ENCODE measurements around the gene UNC5C. TPM values are rescaled to one million over a fixed set of nuclear protein-coding genes. Genes with fewer than 3 reads are reported as not detected.

Gene UNC5C
- total RNA-seq, 2 donors from 2014 or later: 0.52 to 2.0 TPM

- H3K27ac ChIP-seq: no peak overlapping the region
- H3K4me3 ChIP-seq: no peak overlapping the region
- WGBS, 2 donors: 62 to 74% methylated on average over 5 of the region's 5 CpGs
- no peaks in the 10 kb centered on the region for H3K9me3 ChIP-seq
- no peaks in the 10 kb centered on the region for H3K27me3 ChIP-seq
- no peak for TF ChIP-seq POLR2A (IDR thresholded peaks at IDR 0.05)
- TF ChIP-seq, protein P1, sequence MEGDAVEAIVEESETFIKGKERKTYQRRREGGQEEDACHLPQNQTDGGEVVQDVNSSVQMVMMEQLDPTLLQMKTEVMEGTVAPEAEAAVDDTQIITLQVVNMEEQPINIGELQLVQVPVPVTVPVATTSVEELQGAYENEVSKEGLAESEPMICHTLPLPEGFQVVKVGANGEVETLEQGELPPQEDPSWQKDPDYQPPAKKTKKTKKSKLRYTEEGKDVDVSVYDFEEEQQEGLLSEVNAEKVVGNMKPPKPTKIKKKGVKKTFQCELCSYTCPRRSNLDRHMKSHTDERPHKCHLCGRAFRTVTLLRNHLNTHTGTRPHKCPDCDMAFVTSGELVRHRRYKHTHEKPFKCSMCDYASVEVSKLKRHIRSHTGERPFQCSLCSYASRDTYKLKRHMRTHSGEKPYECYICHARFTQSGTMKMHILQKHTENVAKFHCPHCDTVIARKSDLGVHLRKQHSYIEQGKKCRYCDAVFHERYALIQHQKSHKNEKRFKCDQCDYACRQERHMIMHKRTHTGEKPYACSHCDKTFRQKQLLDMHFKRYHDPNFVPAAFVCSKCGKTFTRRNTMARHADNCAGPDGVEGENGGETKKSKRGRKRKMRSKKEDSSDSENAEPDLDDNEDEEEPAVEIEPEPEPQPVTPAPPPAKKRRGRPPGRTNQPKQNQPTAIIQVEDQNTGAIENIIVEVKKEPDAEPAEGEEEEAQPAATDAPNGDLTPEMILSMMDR (IDR thresholded peaks at IDR 0.05): no peak
- no peak for DNase-seq
- H3K36me3 ChIP-seq (replicated peaks in 1 of 2; ENCODE audit: insufficient read depth in 1 of 2, low read depth in 2 of 2): no peaks in the 10 kb centered on the region
- no peak for ATAC-seq
- intact Hi-C loops (cut with DNase I): no loop called here
- H3K4me1 ChIP-seq: no peaks in the 10 kb centered on the region
Observed at GRCh38 chr4:95188701-95189370, 359.9 kb downstream of the UNC5C start.

- DNase-seq (no peak), ATAC-seq (no peak)
- Histone ChIP-seq H3K4me3 (no peak overlapping the region), H3K36me3 (replicated peaks in 1 of 2; ENCODE audit: insufficient read depth in 1 of 2, low read depth in 2 of 2) (no peaks in the 10 kb centered on the region), H3K4me1 (no peaks in the 10 kb centered on the region), H3K27ac (no peak overlapping the region), H3K27me3 (no peaks in the 10 kb centered on the region), H3K9me3 (no peaks in the 10 kb centered on the region)
- intact Hi-C loops (cut with DNase I): no loop called here
- TF ChIP-seq, protein P1 (IDR thresholded peaks at IDR 0.05): no peak
- no peak for TF ChIP-seq POLR2A (IDR thresholded peaks at IDR 0.05)
- WGBS, 2 donors: 76 to 86% methylated on average over 7 to 8 of the region's 8 CpGs
Observed at GRCh38 chr4:95186666-95187065, 362.1 kb downstream of the UNC5C start.

- Histone ChIP-seq H3K9me3 (no peaks in the 10 kb centered on the region), H3K27ac (no peak overlapping the region), H3K27me3 (no peaks in the 10 kb centered on the region), H3K36me3 (replicated peaks in 1 of 2; ENCODE audit: insufficient read depth in 1 of 2, low read depth in 2 of 2) (no peaks in the 10 kb centered on the region), H3K4me1 (no peaks in the 10 kb centered on the region), H3K4me3 (no peak overlapping the region)
- intact Hi-C loops (cut with DNase I): no loop called here
- DNase-seq: no peak
- WGBS, 2 donors: 44 to 47% methylated on average over 5 of the region's 5 CpGs
- ATAC-seq: no peak
- no peak for TF ChIP-seq POLR2A (IDR thresholded peaks at IDR 0.05)
- TF ChIP-seq, protein P1 (IDR thresholded peaks at IDR 0.05): no peak
Observed at GRCh38 chr4:95183656-95184408, 364.9 kb downstream of the UNC5C start.

GRCh38 chr4:95181996-95182306 is 366.8 kb downstream of the UNC5C start:
- Histone ChIP-seq H3K27me3 (no peaks in the 10 kb centered on the region), H3K4me1 (no peaks in the 10 kb centered on the region), H3K4me3 (no peak overlapping the region), H3K27ac (no peak overlapping the region), H3K9me3 (no peaks in the 10 kb centered on the region), H3K36me3 (replicated peaks in 1 of 2; ENCODE audit: insufficient read depth in 1 of 2, low read depth in 2 of 2) (no peaks in the 10 kb centered on the region)
- DNase-seq (no peak), ATAC-seq (no peak)
- intact Hi-C loops (cut with DNase I): no loop called here
- TF ChIP-seq, protein P1 (IDR thresholded peaks at IDR 0.05): no peak
- no peak for TF ChIP-seq POLR2A (IDR thresholded peaks at IDR 0.05)
- WGBS, 2 donors: 34 to 45% methylated on average over 2 of the region's 2 CpGs
